SK-N-SH treated with all-trans-retinoic acid at 6 μM for 48 hours (cell line): ENCODE results near the gene CHST12.

Source experiments
- ARNTL ChIP-seq: fragments of 450-650 bp; formaldehyde crosslinking; IDR thresholded peaks from 2 replicates; pipeline ENCODE4 v1.5.0; 2020; ENCODE audit warnings: low read depth, mild to moderate bottlenecking, moderate library complexity, borderline replicate concordance
- CSDC2 ChIP-seq: fragments of 250-450 bp; sonication (Bioruptor Pico); IDR thresholded peaks from 2 replicates; pipeline ENCODE4 v1.5.0; 2020; ENCODE audit warnings: mild to moderate bottlenecking, moderate library complexity
- RARB ChIP-seq: fragments of 250-450 bp; sonication (Bioruptor Pico); IDR thresholded peaks from 2 replicates; pipeline ENCODE4 v1.8.0; 2021; ENCODE audit warnings: mild to moderate bottlenecking, moderate library complexity
- ZFP3 ChIP-seq: fragments of 250-450 bp; sonication (Bioruptor Pico); IDR thresholded peaks from 2 replicates; pipeline ENCODE4 v1.5.0; 2020; ENCODE audit warnings: mild to moderate bottlenecking, moderate library complexity
- TF ChIP-seq, protein P1 (sequence below): fragments of 250-450 bp; sonication (Bioruptor Pico); IDR thresholded peaks from 2 replicates; pipeline ENCODE4 v1.8.0; 2020; ENCODE audit warnings: mild to moderate bottlenecking, moderate library complexity, borderline replicate concordance
- TF ChIP-seq, protein P2 (sequence below): fragments of 250-450 bp; sonication (Bioruptor Pico); IDR thresholded peaks from 2 replicates; pipeline ENCODE4 v1.5.0; 2020; ENCODE audit warnings: mild to moderate bottlenecking, moderate library complexity
- TF ChIP-seq, protein P3 (sequence below): fragments of 250-450 bp; sonication (Bioruptor Pico); IDR thresholded peaks from 2 replicates; pipeline ENCODE4 v1.5.1; 2021; ENCODE audit warnings: mild to moderate bottlenecking, moderate library complexity

DNA sequence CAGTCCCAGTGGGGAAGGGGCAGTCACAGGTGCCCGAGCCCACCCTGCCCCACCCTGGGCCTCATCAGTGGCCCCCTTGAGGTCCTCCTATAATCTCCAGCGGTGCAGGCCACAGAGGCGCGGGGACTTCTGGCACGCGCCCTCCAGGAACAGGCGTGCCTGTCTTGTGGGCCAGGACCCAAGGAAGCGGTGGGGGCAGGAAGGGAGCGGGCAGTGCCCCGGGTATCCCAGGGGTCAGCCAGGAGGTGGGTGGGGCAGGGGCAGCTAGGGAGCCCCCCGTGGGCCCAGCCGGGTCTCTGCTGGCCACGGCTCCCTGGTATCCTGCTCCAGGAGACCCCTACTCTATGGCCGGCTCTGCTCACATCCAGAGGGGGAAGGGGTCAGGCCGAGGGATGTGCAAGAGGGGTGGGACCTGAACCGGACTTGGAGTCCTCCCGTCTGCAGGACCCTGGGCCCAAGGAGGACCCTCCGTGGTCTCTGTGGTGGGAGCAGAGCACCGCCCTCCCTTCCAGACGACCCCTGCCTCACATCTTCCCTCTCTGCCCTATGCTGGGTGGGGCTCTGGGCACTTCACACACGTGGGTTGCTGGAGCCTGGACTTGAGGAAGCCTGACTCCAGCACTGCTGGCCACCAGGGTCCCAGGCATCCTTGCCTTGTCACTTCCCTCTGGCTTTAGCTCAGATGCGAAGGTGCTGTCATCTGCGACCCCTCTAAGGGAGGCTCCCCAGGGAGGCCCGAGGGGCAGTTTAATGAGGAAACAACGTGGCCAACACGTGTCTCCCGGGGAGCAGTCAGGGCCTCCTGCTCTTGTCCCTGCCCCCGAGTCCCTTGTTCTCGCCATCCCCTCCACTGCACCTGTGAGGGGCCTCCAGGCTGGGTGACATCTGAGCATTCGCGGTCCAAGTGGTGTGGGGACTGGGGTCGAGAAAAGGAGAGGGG lies 91.0 kb downstream of the CHST12 start:
- TF ChIP-seq ZFP3, result no peak
- TF ChIP-seq, protein P1, sequence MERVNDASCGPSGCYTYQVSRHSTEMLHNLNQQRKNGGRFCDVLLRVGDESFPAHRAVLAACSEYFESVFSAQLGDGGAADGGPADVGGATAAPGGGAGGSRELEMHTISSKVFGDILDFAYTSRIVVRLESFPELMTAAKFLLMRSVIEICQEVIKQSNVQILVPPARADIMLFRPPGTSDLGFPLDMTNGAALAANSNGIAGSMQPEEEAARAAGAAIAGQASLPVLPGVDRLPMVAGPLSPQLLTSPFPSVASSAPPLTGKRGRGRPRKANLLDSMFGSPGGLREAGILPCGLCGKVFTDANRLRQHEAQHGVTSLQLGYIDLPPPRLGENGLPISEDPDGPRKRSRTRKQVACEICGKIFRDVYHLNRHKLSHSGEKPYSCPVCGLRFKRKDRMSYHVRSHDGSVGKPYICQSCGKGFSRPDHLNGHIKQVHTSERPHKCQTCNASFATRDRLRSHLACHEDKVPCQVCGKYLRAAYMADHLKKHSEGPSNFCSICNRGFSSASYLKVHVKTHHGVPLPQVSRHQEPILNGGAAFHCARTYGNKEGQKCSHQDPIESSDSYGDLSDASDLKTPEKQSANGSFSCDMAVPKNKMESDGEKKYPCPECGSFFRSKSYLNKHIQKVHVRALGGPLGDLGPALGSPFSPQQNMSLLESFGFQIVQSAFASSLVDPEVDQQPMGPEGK (CRISPR knock-in tag), result no peak
- TF ChIP-seq, protein P2, sequence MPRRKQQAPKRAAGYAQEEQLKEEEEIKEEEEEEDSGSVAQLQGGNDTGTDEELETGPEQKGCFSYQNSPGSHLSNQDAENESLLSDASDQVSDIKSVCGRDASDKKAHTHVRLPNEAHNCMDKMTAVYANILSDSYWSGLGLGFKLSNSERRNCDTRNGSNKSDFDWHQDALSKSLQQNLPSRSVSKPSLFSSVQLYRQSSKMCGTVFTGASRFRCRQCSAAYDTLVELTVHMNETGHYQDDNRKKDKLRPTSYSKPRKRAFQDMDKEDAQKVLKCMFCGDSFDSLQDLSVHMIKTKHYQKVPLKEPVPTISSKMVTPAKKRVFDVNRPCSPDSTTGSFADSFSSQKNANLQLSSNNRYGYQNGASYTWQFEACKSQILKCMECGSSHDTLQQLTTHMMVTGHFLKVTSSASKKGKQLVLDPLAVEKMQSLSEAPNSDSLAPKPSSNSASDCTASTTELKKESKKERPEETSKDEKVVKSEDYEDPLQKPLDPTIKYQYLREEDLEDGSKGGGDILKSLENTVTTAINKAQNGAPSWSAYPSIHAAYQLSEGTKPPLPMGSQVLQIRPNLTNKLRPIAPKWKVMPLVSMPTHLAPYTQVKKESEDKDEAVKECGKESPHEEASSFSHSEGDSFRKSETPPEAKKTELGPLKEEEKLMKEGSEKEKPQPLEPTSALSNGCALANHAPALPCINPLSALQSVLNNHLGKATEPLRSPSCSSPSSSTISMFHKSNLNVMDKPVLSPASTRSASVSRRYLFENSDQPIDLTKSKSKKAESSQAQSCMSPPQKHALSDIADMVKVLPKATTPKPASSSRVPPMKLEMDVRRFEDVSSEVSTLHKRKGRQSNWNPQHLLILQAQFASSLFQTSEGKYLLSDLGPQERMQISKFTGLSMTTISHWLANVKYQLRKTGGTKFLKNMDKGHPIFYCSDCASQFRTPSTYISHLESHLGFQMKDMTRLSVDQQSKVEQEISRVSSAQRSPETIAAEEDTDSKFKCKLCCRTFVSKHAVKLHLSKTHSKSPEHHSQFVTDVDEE (CRISPR knock-in tag), result no peak
- no peak for TF ChIP-seq CSDC2 (CRISPR knock-in tag)
- TF ChIP-seq, protein P3, sequence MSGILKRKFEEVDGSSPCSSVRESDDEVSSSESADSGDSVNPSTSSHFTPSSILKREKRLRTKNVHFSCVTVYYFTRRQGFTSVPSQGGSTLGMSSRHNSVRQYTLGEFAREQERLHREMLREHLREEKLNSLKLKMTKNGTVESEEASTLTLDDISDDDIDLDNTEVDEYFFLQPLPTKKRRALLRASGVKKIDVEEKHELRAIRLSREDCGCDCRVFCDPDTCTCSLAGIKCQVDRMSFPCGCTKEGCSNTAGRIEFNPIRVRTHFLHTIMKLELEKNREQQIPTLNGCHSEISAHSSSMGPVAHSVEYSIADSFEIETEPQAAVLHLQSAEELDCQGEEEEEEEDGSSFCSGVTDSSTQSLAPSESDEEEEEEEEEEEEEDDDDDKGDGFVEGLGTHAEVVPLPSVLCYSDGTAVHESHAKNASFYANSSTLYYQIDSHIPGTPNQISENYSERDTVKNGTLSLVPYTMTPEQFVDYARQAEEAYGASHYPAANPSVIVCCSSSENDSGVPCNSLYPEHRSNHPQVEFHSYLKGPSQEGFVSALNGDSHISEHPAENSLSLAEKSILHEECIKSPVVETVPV (CRISPR knock-in tag), result no peak
- no peak for TF ChIP-seq RARB (CRISPR knock-in tag)
- TF ChIP-seq ARNTL, result no peak
